ENCODE measurements around the gene APBB2.

DNA sequence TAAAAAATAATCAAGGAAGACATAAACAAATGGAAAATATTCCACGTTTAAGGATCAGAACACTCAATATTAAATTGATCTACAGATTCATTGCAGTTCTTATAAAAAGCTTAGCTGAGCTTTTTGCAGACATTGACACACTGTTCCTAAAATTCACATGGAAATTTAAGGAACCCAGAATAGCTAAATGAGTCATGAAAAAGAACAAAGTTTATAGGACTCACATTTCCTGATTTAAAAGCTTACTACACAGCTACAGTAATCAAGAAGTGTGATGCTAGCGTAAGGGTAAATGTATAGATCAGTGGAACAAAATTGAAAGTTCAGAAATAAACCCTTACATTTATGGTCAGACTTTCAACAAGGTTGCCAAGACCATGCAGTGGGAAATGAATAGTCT lies 431.5 kb downstream of the APBB2 start:
- TF ChIP-seq CTCF (conservative IDR thresholded peaks at IDR 0.05) (no peak), EZH2 (IDR thresholded peaks at IDR 0.05; ENCODE audit: low read depth) (no peak)
